CD8-positive, alpha-beta memory T cell (primary cell): Measurements from ENCODE around the gene MUL1. TPM values are rescaled to one million over a fixed set of nuclear protein-coding genes. Genes with fewer than 3 reads are reported as not detected.

Experiments
- polyA plus RNA-seq: library from polyadenylated mRNA; unstranded; fragments of 300-500 nt; fragmentation: Illumina TruSeq; gene quantifications from one replicate; pipeline ENCODE4 v1.2.3, GENCODE V29; 2021
- total RNA-seq, 2 experiments: library from RNA; stranded (reverse); gene quantifications; one replicate each; pipeline ENCODE4 v1.2.3, GENCODE V29; 2021

MUL1 gene
- total and polyA plus RNA-seq, 3 experiments from 2014 or later = 21.3 to 42.2 (median 23.3) TPM

Other genes with a start within 250 kb of the MUL1 start
- gene VWA5B1, start 217.3 kb downstream of the MUL1 start, total RNA-seq = not detected
- gene VWA5B1, start 217.3 kb downstream of the MUL1 start, polyA plus RNA-seq = not detected
- gene CAMK2N1, start 21.9 kb downstream of the MUL1 start, total RNA-seq = 1 to 10 TPM; 2.8 TPM
- gene CAMK2N1, start 21.9 kb downstream of the MUL1 start, polyA plus RNA-seq = 1.7 TPM
- not detected for gene FAM43B, start 44.4 kb upstream of the MUL1 start, total RNA-seq
- gene FAM43B, start 44.4 kb upstream of the MUL1 start, polyA plus RNA-seq = not detected
- gene CDA, start 80.9 kb upstream of the MUL1 start, total RNA-seq = not detected
- not detected for gene CDA, start 80.9 kb upstream of the MUL1 start, polyA plus RNA-seq
- 1 to 10 TPM; 7.9 to 9.2 TPM for gene PINK1, start 125.3 kb upstream of the MUL1 start, total RNA-seq
- 31.1 TPM for gene PINK1, start 125.3 kb upstream of the MUL1 start, polyA plus RNA-seq
- 100 to 1,000 TPM; 191 to 201 TPM for gene DDOST, start 153.2 kb upstream of the MUL1 start, total RNA-seq
- 280 TPM for gene DDOST, start 153.2 kb upstream of the MUL1 start, polyA plus RNA-seq
- not detected for gene KIF17, start 209.9 kb upstream of the MUL1 start, total RNA-seq
- not detected for gene KIF17, start 209.9 kb upstream of the MUL1 start, polyA plus RNA-seq
- under 1 TPM; 0.13 to 0.24 TPM for gene SH2D5, start 224.6 kb upstream of the MUL1 start, total RNA-seq
- not detected for gene SH2D5, start 224.6 kb upstream of the MUL1 start, polyA plus RNA-seq